Fibroblast of mammary gland (primary cell): ENCODE data around the gene RAB33B.
A peak's percentile ranks its signal among the peaks of the same experiment; 100 is the strongest.

Experiments
- DNase-seq: peaks from one replicate; pipeline ENCODE4 v3.0.0-alpha.2; 2010; ENCODE audit warnings: low read depth
- H3K4me3 ChIP-seq: 2 replicates; pipeline ENCODE4 v1.5.1; 2011; ENCODE audit warnings: low read depth, mild to moderate bottlenecking, low read length, moderate library complexity; ENCODE audit not compliant: control insufficient read depth
- CTCF ChIP-seq: conservative IDR thresholded peaks from 2 replicates; pipeline ENCODE4 v1.5.1; 2011; ENCODE audit warnings: low read depth, low read length, inconsistent platforms; ENCODE audit not compliant: control insufficient read depth, insufficient read depth

RAB33B gene

GRCh38 chr4:139508581-139509237 lies 54.8 kb downstream of the RAB33B start:
- DNase-seq: no peak
- no peak for TF ChIP-seq CTCF

GRCh38 chr4:139509727-139510410 lies 55.9 kb downstream of the RAB33B start:
- no peak for DNase-seq
- peak; percentile 36 for TF ChIP-seq CTCF
- no peak overlapping the region for H3K4me3 ChIP-seq

More at GRCh38 chr4:139508581-139509237, 54.8 kb downstream of the RAB33B start:
- no peak overlapping the region for H3K4me3 ChIP-seq

- no peak overlapping the region for H3K4me3 ChIP-seq
- no peak for TF ChIP-seq CTCF
- DNase-seq: no peak
These were observed 57.4 kb downstream of the RAB33B start for GRCh38 chr4:139511320-139511719.

- TF ChIP-seq CTCF: no peak
- no peak overlapping the region for H3K4me3 ChIP-seq
- DNase-seq: no peak
These were observed 60.6 kb downstream of the RAB33B start for GRCh38 chr4:139514382-139515059.

- no peak for TF ChIP-seq CTCF
- DNase-seq: no peak
- no peak overlapping the region for H3K4me3 ChIP-seq
These were observed 61.6 kb downstream of the RAB33B start for GRCh38 chr4:139515531-139515958.

- TF ChIP-seq CTCF: no peak
- H3K4me3 ChIP-seq: no peak overlapping the region
- DNase-seq: no peak
These were observed 68.0 kb downstream of the RAB33B start for GRCh38 chr4:139521754-139522401.
